PC-9 (cell line): ENCODE results near the gene GPX8.

Experiments used
- CTCF ChIP-seq: fragments of 200-600 bp; sonication (generic); conservative IDR thresholded peaks from 2 replicates; pipeline ENCODE4 v1.6.1; 2017; ENCODE audit warnings: mixed run types, antibody characterized with exemption, mild to moderate bottlenecking, moderate library complexity
- EZH2 ChIP-seq: fragments of 200-600 bp; sonication (generic); IDR thresholded peaks from 2 replicates; pipeline ENCODE4 v1.8.0; 2017; ENCODE audit warnings: antibody characterized with exemption, low read depth

GRCh38 chr5:55160493-55161209 is 680 bp downstream of the GPX8 start:
- TF ChIP-seq CTCF (no peak), EZH2 (no peak)
